Activated CD8-positive, alpha-beta memory T cell treated with anti-CD3 and anti-CD28 coated beads, Interleukin-2, amount 10 ng/mL, durations not matched to agents 7 days and 5 days (primary cell): ENCODE data around the gene SEC24C. TPM values are rescaled to one million over a fixed set of nuclear protein-coding genes. Genes with fewer than 3 reads are reported as not detected.
A peak's percentile ranks its signal among the peaks of the same experiment; 100 is the strongest.

ENCODE experiments used
- ATAC-seq: fragments of 150-1000 bp; cut with Tn5 transposase; one replicate; pipeline ENCODE4 v1.10.0; 2021; ENCODE audit warnings: moderate library complexity
- CTCF ChIA-PET: fragments of 350-600 bp; sonication (Branson Sonifier 250); formaldehyde crosslinking; loops from one replicate; lab custom pipeline; 2021; ENCODE audit warnings: antibody characterized with exemption; lab: Charles Lee
- DNase-seq: peaks from one replicate; pipeline ENCODE4 v3.0.0-alpha.2; 2020
- H3K27ac Mint-ChIP-seq: one replicate; pipeline ENCODE4 v1.8.0; 2021; ENCODE audit warnings: mild to moderate bottlenecking, mixed read lengths
- H3K27me3 Mint-ChIP-seq: one replicate; pipeline ENCODE4 v1.8.0; 2021; ENCODE audit warnings: mixed read lengths
- H3K36me3 Mint-ChIP-seq: one replicate; pipeline ENCODE4 v1.8.0; 2021; ENCODE audit warnings: mild to moderate bottlenecking, mixed read lengths
- H3K4me1 Mint-ChIP-seq: one replicate; pipeline ENCODE4 v1.8.0; 2021; ENCODE audit warnings: mixed read lengths
- H3K4me3 Mint-ChIP-seq: one replicate; pipeline ENCODE4 v1.8.0; 2021; ENCODE audit warnings: mild to moderate bottlenecking, moderate library complexity, mixed read lengths
- H3K9me3 Mint-ChIP-seq: one replicate; pipeline ENCODE4 v1.8.0; 2022; ENCODE audit warnings: low read depth, mixed read lengths
- total RNA-seq, 2 experiments: library from RNA; stranded (reverse); gene quantifications; one replicate each; pipeline ENCODE4 v1.2.3, GENCODE V29; 2021

The SEC24C gene
- total RNA-seq, 2 experiments from 2014 or later = 84.5 to 98.0 TPM

- no peaks in the 10 kb centered on the region for H3K9me3 Mint-ChIP-seq
- no peak for DNase-seq
- no peaks in the 10 kb centered on the region for H3K27me3 Mint-ChIP-seq
- no peak overlapping the region for H3K4me3 Mint-ChIP-seq
- H3K36me3 Mint-ChIP-seq = peaks cover 51% of the 10 kb centered on the region
- ATAC-seq = no peak
- CTCF ChIA-PET = interaction anchor here (0.6 kb wide), 1 partner anchor 79 kb away, joined by 5 read pairs; no protein-coding TSS in a partner anchor
- peaks cover 55% of the 10 kb centered on the region for H3K4me1 Mint-ChIP-seq
- H3K27ac Mint-ChIP-seq = no peak overlapping the region
These were observed 63.3 kb downstream of the SEC24C start for GRCh38 chr10:73807471-73807870.

GRCh38 chr10:73808021-73808815, 64.0 kb downstream of the SEC24C start:
- Mint-ChIP-seq H3K36me3 (peaks cover 47% of the 10 kb centered on the region), H3K27me3 (no peaks in the 10 kb centered on the region), H3K27ac (no peak overlapping the region), H3K4me3 (no peak overlapping the region), H3K4me1 (peaks cover 57% of the 10 kb centered on the region), H3K9me3 (no peaks in the 10 kb centered on the region)
- CTCF ChIA-PET = interaction anchor here (1.0 to 2.6 kb wide), 2 partner anchors 29 to 40 kb away, joined by 3 to 10 read pairs; no protein-coding TSS in a partner anchor
- ATAC-seq = no peak
- no peak for DNase-seq

GRCh38 chr10:73809061-73809818, 65.1 kb downstream of the SEC24C start:
- H3K4me3 Mint-ChIP-seq = peak overlapping the region; percentile 37

GRCh38 chr10:73810358-73810734, 66.2 kb downstream of the SEC24C start:
- Mint-ChIP-seq H3K9me3 (no peaks in the 10 kb centered on the region), H3K4me3 (peak overlapping the region; percentile 87), H3K27ac (peak overlapping the region; percentile 91), H3K27me3 (no peaks in the 10 kb centered on the region), H3K4me1 (peaks cover 48% of the 10 kb centered on the region), H3K36me3 (peaks cover 39% of the 10 kb centered on the region)
- DNase-seq (no peak), ATAC-seq (no peak)
- CTCF ChIA-PET = interaction anchor here (0.6 to 2.6 kb wide), 8 partner anchors 26 to 130 kb away, joined by 3 to 10 read pairs (median 3); a partner anchor contains a TSS

More at GRCh38 chr10:73809061-73809818, 65.1 kb downstream of the SEC24C start:
- no peak for DNase-seq
- H3K9me3 Mint-ChIP-seq = no peaks in the 10 kb centered on the region
- no peaks in the 10 kb centered on the region for H3K27me3 Mint-ChIP-seq
- peaks cover 40% of the 10 kb centered on the region for H3K36me3 Mint-ChIP-seq
- peak overlapping the region; percentile 10 for H3K27ac Mint-ChIP-seq
- ATAC-seq = no peak
- CTCF ChIA-PET = interaction anchor here (0.8 to 2.6 kb wide), 6 partner anchors 13 to 79 kb away, joined by 3 to 10 read pairs (median 3); no protein-coding TSS in a partner anchor
- peaks cover 49% of the 10 kb centered on the region for H3K4me1 Mint-ChIP-seq

- H3K36me3 Mint-ChIP-seq = peaks cover 34% of the 10 kb centered on the region
- peak overlapping the region; percentile 87 for H3K4me3 Mint-ChIP-seq
- CTCF ChIA-PET = interaction anchor here (0.6 to 2.6 kb wide), 6 partner anchors 27 to 130 kb away, joined by 3 to 10 read pairs (median 4); a partner anchor contains a TSS
These were observed 66.7 kb downstream of the SEC24C start for GRCh38 chr10:73810735-73811465.

GRCh38 chr10:73812657-73813056, 68.5 kb downstream of the SEC24C start:
- H3K36me3 Mint-ChIP-seq = peaks cover 17% of the 10 kb centered on the region
- ATAC-seq (no peak), DNase-seq (no peak)
- H3K4me1 Mint-ChIP-seq = peaks cover 30% of the 10 kb centered on the region
- CTCF ChIA-PET = interaction anchor here (1.0 kb wide), 1 partner anchor 67 kb away, joined by 6 read pairs; no protein-coding TSS in a partner anchor
- H3K4me3 Mint-ChIP-seq = no peak overlapping the region
- no peaks in the 10 kb centered on the region for H3K27me3 Mint-ChIP-seq
- H3K9me3 Mint-ChIP-seq = no peaks in the 10 kb centered on the region
- peak overlapping the region; percentile 36 for H3K27ac Mint-ChIP-seq

More at GRCh38 chr10:73810735-73811465, 66.7 kb downstream of the SEC24C start:
- DNase-seq (peak; percentile 74), ATAC-seq (peak; percentile 34)
- Mint-ChIP-seq H3K4me1 (peaks cover 44% of the 10 kb centered on the region), H3K27me3 (no peaks in the 10 kb centered on the region), H3K27ac (peak overlapping the region; percentile 91), H3K9me3 (no peaks in the 10 kb centered on the region)

GRCh38 chr10:73813333-73813732, 69.2 kb downstream of the SEC24C start:
- CTCF ChIA-PET = no interaction called here
- ATAC-seq = no peak
- no peaks in the 10 kb centered on the region for H3K27me3 Mint-ChIP-seq
- no peak for DNase-seq
- no peak overlapping the region for H3K27ac Mint-ChIP-seq
- H3K4me3 Mint-ChIP-seq = no peak overlapping the region
- no peaks in the 10 kb centered on the region for H3K9me3 Mint-ChIP-seq
- peaks cover 23% of the 10 kb centered on the region for H3K4me1 Mint-ChIP-seq
- H3K36me3 Mint-ChIP-seq = peaks cover 12% of the 10 kb centered on the region

- DNase-seq = no peak
- H3K9me3 Mint-ChIP-seq = no peaks in the 10 kb centered on the region
- peaks cover 13% of the 10 kb centered on the region for H3K4me1 Mint-ChIP-seq
- CTCF ChIA-PET = no interaction called here
- H3K36me3 Mint-ChIP-seq = peaks cover 6% of the 10 kb centered on the region
- no peak overlapping the region for H3K27ac Mint-ChIP-seq
- H3K4me3 Mint-ChIP-seq = no peak overlapping the region
- ATAC-seq = no peak
- no peaks in the 10 kb centered on the region for H3K27me3 Mint-ChIP-seq
These were observed 70.2 kb downstream of the SEC24C start for GRCh38 chr10:73814276-73814895.

GRCh38 chr10:73814896-73815718, 70.9 kb downstream of the SEC24C start:
- no peak for DNase-seq
- H3K36me3 Mint-ChIP-seq = peaks cover 3% of the 10 kb centered on the region

GRCh38 chr10:73815719-73816030, 71.5 kb downstream of the SEC24C start:
- no peak for ATAC-seq
- H3K27me3 Mint-ChIP-seq = no peaks in the 10 kb centered on the region

More at GRCh38 chr10:73814896-73815718, 70.9 kb downstream of the SEC24C start:
- CTCF ChIA-PET = interaction anchor here (1.2 to 1.7 kb wide), 2 partner anchors 11 to 64 kb away, joined by 3 to 7 read pairs; no protein-coding TSS in a partner anchor
- no peaks in the 10 kb centered on the region for H3K27me3 Mint-ChIP-seq
- H3K4me3 Mint-ChIP-seq = no peak overlapping the region
- ATAC-seq = no peak
- H3K27ac Mint-ChIP-seq = no peak overlapping the region
- H3K4me1 Mint-ChIP-seq = peaks cover 6% of the 10 kb centered on the region
- H3K9me3 Mint-ChIP-seq = no peaks in the 10 kb centered on the region

GRCh38 chr10:73816917-73817729, 73.0 kb downstream of the SEC24C start:
- Mint-ChIP-seq H3K4me1 (peaks cover 2% of the 10 kb centered on the region), H3K9me3 (no peaks in the 10 kb centered on the region), H3K27ac (no peak overlapping the region), H3K4me3 (no peak overlapping the region), H3K27me3 (no peaks in the 10 kb centered on the region), H3K36me3 (peaks cover 4% of the 10 kb centered on the region)
- DNase-seq (no peak), ATAC-seq (no peak)
- CTCF ChIA-PET = interaction anchor here (1.7 kb wide), 1 partner anchor 62 kb away, joined by 7 read pairs; no protein-coding TSS in a partner anchor

More at GRCh38 chr10:73815719-73816030, 71.5 kb downstream of the SEC24C start:
- DNase-seq = no peak
- H3K4me1 Mint-ChIP-seq = peaks cover 2% of the 10 kb centered on the region
- no peaks in the 10 kb centered on the region for H3K36me3 Mint-ChIP-seq
- H3K27ac Mint-ChIP-seq = no peak overlapping the region
- CTCF ChIA-PET = interaction anchor here (1.2 to 1.7 kb wide), 2 partner anchors 10 to 64 kb away, joined by 3 to 7 read pairs; no protein-coding TSS in a partner anchor
- H3K4me3 Mint-ChIP-seq = no peak overlapping the region
- H3K9me3 Mint-ChIP-seq = no peaks in the 10 kb centered on the region
